ENCODE results near the gene ABCC3. TPM values are rescaled to one million over a fixed set of nuclear protein-coding genes. Genes with fewer than 3 reads are reported as not detected.

ABCC3 gene
- total RNA-seq, 3 donors from 2014 or later = 6.1 to 122 (median 81.0) TPM

- TF ChIP-seq POLR2A (IDR thresholded peaks at IDR 0.05) (no peak), POLR2AphosphoS5 (IDR thresholded peaks at IDR 0.05) (no peak)
- TF ChIP-seq, protein P1, sequence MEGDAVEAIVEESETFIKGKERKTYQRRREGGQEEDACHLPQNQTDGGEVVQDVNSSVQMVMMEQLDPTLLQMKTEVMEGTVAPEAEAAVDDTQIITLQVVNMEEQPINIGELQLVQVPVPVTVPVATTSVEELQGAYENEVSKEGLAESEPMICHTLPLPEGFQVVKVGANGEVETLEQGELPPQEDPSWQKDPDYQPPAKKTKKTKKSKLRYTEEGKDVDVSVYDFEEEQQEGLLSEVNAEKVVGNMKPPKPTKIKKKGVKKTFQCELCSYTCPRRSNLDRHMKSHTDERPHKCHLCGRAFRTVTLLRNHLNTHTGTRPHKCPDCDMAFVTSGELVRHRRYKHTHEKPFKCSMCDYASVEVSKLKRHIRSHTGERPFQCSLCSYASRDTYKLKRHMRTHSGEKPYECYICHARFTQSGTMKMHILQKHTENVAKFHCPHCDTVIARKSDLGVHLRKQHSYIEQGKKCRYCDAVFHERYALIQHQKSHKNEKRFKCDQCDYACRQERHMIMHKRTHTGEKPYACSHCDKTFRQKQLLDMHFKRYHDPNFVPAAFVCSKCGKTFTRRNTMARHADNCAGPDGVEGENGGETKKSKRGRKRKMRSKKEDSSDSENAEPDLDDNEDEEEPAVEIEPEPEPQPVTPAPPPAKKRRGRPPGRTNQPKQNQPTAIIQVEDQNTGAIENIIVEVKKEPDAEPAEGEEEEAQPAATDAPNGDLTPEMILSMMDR (IDR thresholded peaks at IDR 0.05) = no peak
- Histone ChIP-seq H3K27me3 (no peaks in the 10 kb centered on the region), H3K9me3 (no peaks in the 10 kb centered on the region), H3K27ac (no peak overlapping the region), H3K36me3 (no peaks in the 10 kb centered on the region), H3K4me1 (no peaks in the 10 kb centered on the region), H3K4me3 (no peak overlapping the region)
- intact Hi-C loops (cut with DNase I; ENCODE audit: low total_unique reads) = loop anchor here (5.0 kb wide), 1 partner anchor 443 kb away; no protein-coding TSS in a partner anchor
- no peak for DNase-seq (ENCODE audit: low spot score in 2 of 2)
These were observed 14.6 kb downstream of the ABCC3 start for GRCh38 chr17:50649042-50649908.

GRCh38 chr17:50651661-50652060 lies 17.0 kb downstream of the ABCC3 start:
- no peaks in the 10 kb centered on the region for H3K9me3 ChIP-seq
- no peaks in the 10 kb centered on the region for H3K4me1 ChIP-seq
- intact Hi-C loops (cut with DNase I; ENCODE audit: low total_unique reads) = no loop called here
- DNase-seq (ENCODE audit: low spot score in 2 of 2) = no peak
- H3K36me3 ChIP-seq = no peaks in the 10 kb centered on the region
- H3K4me3 ChIP-seq = no peak overlapping the region
- no peak overlapping the region for H3K27ac ChIP-seq
- no peaks in the 10 kb centered on the region for H3K27me3 ChIP-seq
- TF ChIP-seq POLR2AphosphoS5 (IDR thresholded peaks at IDR 0.05) (no peak), POLR2A (IDR thresholded peaks at IDR 0.05) (no peak)
- TF ChIP-seq, protein P1 (IDR thresholded peaks at IDR 0.05) = no peak

GRCh38 chr17:50653738-50654137 lies 19.1 kb downstream of the ABCC3 start:
- no peak for TF ChIP-seq POLR2A (IDR thresholded peaks at IDR 0.05)
- no peak overlapping the region for H3K4me3 ChIP-seq
- H3K36me3 ChIP-seq = no peaks in the 10 kb centered on the region
- no peaks in the 10 kb centered on the region for H3K27me3 ChIP-seq
- no peaks in the 10 kb centered on the region for H3K4me1 ChIP-seq
- intact Hi-C loops (cut with DNase I; ENCODE audit: low total_unique reads) = no loop called here
- H3K27ac ChIP-seq = no peak overlapping the region
- H3K9me3 ChIP-seq = no peaks in the 10 kb centered on the region
- no peak for DNase-seq (ENCODE audit: low spot score in 2 of 2)

DNA sequence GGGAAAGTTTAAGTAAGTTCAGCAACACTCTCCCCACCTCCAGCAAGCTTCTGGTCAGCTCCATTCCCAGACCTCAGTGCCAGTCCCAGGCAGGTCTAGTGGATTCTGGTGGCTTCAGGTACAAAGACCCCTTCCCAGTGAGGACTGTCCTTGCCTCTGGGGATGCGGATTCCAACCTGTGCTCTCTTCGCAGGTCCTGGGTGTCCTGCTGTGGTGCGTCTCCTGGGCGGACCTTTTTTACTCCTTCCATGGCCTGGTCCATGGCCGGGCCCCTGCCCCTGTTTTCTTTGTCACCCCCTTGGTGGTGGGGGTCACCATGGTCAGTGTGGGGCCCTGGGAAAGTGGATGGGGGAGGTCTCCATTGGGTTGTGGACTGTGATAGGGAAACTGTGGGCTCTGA lies 21.8 kb downstream of the ABCC3 start:
- DNase-seq (ENCODE audit: low spot score in 2 of 2) = no peak

GRCh38 chr17:50657054-50657453 lies 22.4 kb downstream of the ABCC3 start:
- intact Hi-C loops (cut with DNase I; ENCODE audit: low total_unique reads) = loop anchor here (1.0 kb wide), 1 partner anchor 23 kb away; the partner anchor contains the start of gene ABCC3
- TF ChIP-seq POLR2A (IDR thresholded peaks at IDR 0.05) = no peak
- TF ChIP-seq POLR2AphosphoS5 (IDR thresholded peaks at IDR 0.05) = no peak
- TF ChIP-seq, protein P1 (IDR thresholded peaks at IDR 0.05) = no peak

More for the DNA sequence above, 21.8 kb downstream of the ABCC3 start:
- Histone ChIP-seq H3K4me3 (no peak overlapping the region), H3K27ac (no peak overlapping the region), H3K27me3 (no peaks in the 10 kb centered on the region), H3K36me3 (no peaks in the 10 kb centered on the region), H3K9me3 (no peaks in the 10 kb centered on the region), H3K4me1 (peaks cover 10 to 17% of the 10 kb centered on the region in 2 donors)
- TF ChIP-seq, protein P1 (IDR thresholded peaks at IDR 0.05) = no peak
- TF ChIP-seq POLR2A (IDR thresholded peaks at IDR 0.05) = no peak
- TF ChIP-seq POLR2AphosphoS5 (IDR thresholded peaks at IDR 0.05) = no peak
- intact Hi-C loops (cut with DNase I; ENCODE audit: low total_unique reads) = no loop called here

More at GRCh38 chr17:50657054-50657453, 22.4 kb downstream of the ABCC3 start:
- Histone ChIP-seq H3K36me3 (no peaks in the 10 kb centered on the region), H3K27me3 (no peaks in the 10 kb centered on the region), H3K4me1 (peaks cover 10 to 20% of the 10 kb centered on the region in 2 donors), H3K4me3 (no peak overlapping the region), H3K27ac (no peak overlapping the region), H3K9me3 (no peaks in the 10 kb centered on the region)
- DNase-seq (ENCODE audit: low spot score in 2 of 2) = no peak

Data from breast epithelium (tissue), 4 donors.